ENCODE data around the gene TLCD5.

TLCD5 gene

GRCh38 chr11:120335556-120335907 lies 10.4 kb downstream of the TLCD5 start:
- no peak for DNase-seq (ENCODE audit: low read depth)
- peak overlapping the region; percentile 94 for H3K4me3 ChIP-seq (ENCODE audit: low read depth, low read length)

GRCh38 chr11:120335908-120336640 lies 11.0 kb downstream of the TLCD5 start, which contains the start of gene ARHGEF12:
ARHGEF12 (plus strand) TSS chr11:120336413; CDS start chr11:120337244, 831 bp downstream.
- peak; percentile 97 for DNase-seq (ENCODE audit: low read depth)
- peak within 1 kb of the TSS; percentile 94 for H3K4me3 ChIP-seq (ENCODE audit: low read depth, low read length)

GRCh38 chr11:120336641-120337354 lies 11.7 kb downstream of the TLCD5 start:
- no peak for DNase-seq (ENCODE audit: low read depth)
- peak overlapping the region; percentile 94 for H3K4me3 ChIP-seq (ENCODE audit: low read depth, low read length)

- H3K4me3 ChIP-seq (ENCODE audit: low read depth, low read length) = peak overlapping the region; percentile 94
- no peak for DNase-seq (ENCODE audit: low read depth)
Measured at GRCh38 chr11:120337355-120338106, 12.4 kb downstream of the TLCD5 start.

- no peak for DNase-seq (ENCODE audit: low read depth)
- H3K4me3 ChIP-seq (ENCODE audit: low read depth, low read length) = peak overlapping the region; percentile 94
Measured at GRCh38 chr11:120338107-120338933, 13.2 kb downstream of the TLCD5 start.

- no peak for DNase-seq (ENCODE audit: low read depth)
- peak overlapping the region; percentile 94 for H3K4me3 ChIP-seq (ENCODE audit: low read depth, low read length)
Measured at GRCh38 chr11:120339394-120339890, 14.3 kb downstream of the TLCD5 start.

- H3K4me3 ChIP-seq (ENCODE audit: low read depth, low read length) = no peak overlapping the region
- no peak for DNase-seq (ENCODE audit: low read depth)
Measured at GRCh38 chr11:120340529-120340928, 15.4 kb downstream of the TLCD5 start.

GRCh38 chr11:120342226-120342625 lies 17.1 kb downstream of the TLCD5 start:
- H3K4me3 ChIP-seq (ENCODE audit: low read depth, low read length) = no peak overlapping the region
- no peak for DNase-seq (ENCODE audit: low read depth)

- no peak for DNase-seq (ENCODE audit: low read depth)
- no peak overlapping the region for H3K4me3 ChIP-seq (ENCODE audit: low read depth, low read length)
Measured at GRCh38 chr11:120342678-120343077, 17.6 kb downstream of the TLCD5 start.

- DNase-seq (ENCODE audit: low read depth) = no peak
- H3K4me3 ChIP-seq (ENCODE audit: low read depth, low read length) = no peak overlapping the region
Measured at GRCh38 chr11:120343429-120343828, 18.3 kb downstream of the TLCD5 start.

- H3K4me3 ChIP-seq (ENCODE audit: low read depth, low read length) = no peak overlapping the region
- no peak for DNase-seq (ENCODE audit: low read depth)
Measured at GRCh38 chr11:120344302-120345004, 19.4 kb downstream of the TLCD5 start.

- H3K4me3 ChIP-seq (ENCODE audit: low read depth, low read length) = no peak overlapping the region
- no peak for DNase-seq (ENCODE audit: low read depth)
Measured at GRCh38 chr11:120346233-120346632, 21.1 kb downstream of the TLCD5 start.

GRCh38 chr11:120350637-120351036 lies 25.5 kb downstream of the TLCD5 start:
- no peak for DNase-seq (ENCODE audit: low read depth)

GRCh38 chr11:120352405-120352804 lies 27.3 kb downstream of the TLCD5 start:
- H3K4me3 ChIP-seq (ENCODE audit: low read depth, low read length) = no peak overlapping the region
- DNase-seq (ENCODE audit: low read depth) = no peak

More at GRCh38 chr11:120350637-120351036, 25.5 kb downstream of the TLCD5 start:
- no peak overlapping the region for H3K4me3 ChIP-seq (ENCODE audit: low read depth, low read length)

GRCh38 chr11:120354068-120354467 lies 29.0 kb downstream of the TLCD5 start:
- no peak for DNase-seq (ENCODE audit: low read depth)
- H3K4me3 ChIP-seq (ENCODE audit: low read depth, low read length) = no peak overlapping the region

- H3K4me3 ChIP-seq (ENCODE audit: low read depth, low read length) = no peak overlapping the region
- no peak for DNase-seq (ENCODE audit: low read depth)
Measured at GRCh38 chr11:120354779-120355178, 29.7 kb downstream of the TLCD5 start.

GRCh38 chr11:120357620-120358019 lies 32.5 kb downstream of the TLCD5 start:
- DNase-seq (ENCODE audit: low read depth) = no peak
- H3K4me3 ChIP-seq (ENCODE audit: low read depth, low read length) = no peak overlapping the region

GRCh38 chr11:120358729-120359128 lies 33.6 kb downstream of the TLCD5 start:
- H3K4me3 ChIP-seq (ENCODE audit: low read depth, low read length) = no peak overlapping the region
- no peak for DNase-seq (ENCODE audit: low read depth)

- DNase-seq (ENCODE audit: low read depth) = no peak
- H3K4me3 ChIP-seq (ENCODE audit: low read depth, low read length) = no peak overlapping the region
Measured at GRCh38 chr11:120363436-120363835, 38.3 kb downstream of the TLCD5 start.

Data from skeletal muscle cell (primary cell).